ENCODE data around the gene MGAM2. TPM values are rescaled to one million over a fixed set of nuclear protein-coding genes. Genes with fewer than 3 reads are reported as not detected.
"Not testable (repeated sequence)": the region's sequence is repeated elsewhere in the genome, so short reads cannot be mapped to it uniquely, and the experiment has no call there.

The MGAM2 gene
- polyA plus RNA-seq (ENCODE audit: insufficient read length), result 0.04 TPM

DNA sequence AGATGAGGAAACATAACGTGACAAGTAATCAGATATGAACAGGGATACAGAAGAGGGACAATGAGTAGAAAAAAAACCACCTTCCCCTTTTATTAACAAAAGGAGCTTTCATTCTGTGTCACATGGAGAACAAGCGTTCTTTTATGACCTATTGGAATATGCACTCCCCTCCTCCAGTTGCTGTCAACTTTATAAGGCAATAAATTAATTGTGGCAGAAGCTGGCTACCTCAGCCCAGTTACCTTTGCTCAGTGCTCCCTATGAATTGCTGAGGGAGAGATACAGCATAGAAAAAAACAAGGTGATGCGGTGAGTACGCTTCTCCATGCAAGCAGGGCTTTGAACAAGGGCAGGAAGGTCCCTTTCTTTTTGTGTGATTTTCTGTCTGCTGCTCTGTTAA, at the start of gene MGAM2:
Gene MGAM2 (plus strand): TSS at position 220 of the 400 bp plus-strand sequence. CDS start 5,156 bp downstream, outside the sequence.
- DNase-seq (ENCODE audit: low read depth), result no peak

DNA sequence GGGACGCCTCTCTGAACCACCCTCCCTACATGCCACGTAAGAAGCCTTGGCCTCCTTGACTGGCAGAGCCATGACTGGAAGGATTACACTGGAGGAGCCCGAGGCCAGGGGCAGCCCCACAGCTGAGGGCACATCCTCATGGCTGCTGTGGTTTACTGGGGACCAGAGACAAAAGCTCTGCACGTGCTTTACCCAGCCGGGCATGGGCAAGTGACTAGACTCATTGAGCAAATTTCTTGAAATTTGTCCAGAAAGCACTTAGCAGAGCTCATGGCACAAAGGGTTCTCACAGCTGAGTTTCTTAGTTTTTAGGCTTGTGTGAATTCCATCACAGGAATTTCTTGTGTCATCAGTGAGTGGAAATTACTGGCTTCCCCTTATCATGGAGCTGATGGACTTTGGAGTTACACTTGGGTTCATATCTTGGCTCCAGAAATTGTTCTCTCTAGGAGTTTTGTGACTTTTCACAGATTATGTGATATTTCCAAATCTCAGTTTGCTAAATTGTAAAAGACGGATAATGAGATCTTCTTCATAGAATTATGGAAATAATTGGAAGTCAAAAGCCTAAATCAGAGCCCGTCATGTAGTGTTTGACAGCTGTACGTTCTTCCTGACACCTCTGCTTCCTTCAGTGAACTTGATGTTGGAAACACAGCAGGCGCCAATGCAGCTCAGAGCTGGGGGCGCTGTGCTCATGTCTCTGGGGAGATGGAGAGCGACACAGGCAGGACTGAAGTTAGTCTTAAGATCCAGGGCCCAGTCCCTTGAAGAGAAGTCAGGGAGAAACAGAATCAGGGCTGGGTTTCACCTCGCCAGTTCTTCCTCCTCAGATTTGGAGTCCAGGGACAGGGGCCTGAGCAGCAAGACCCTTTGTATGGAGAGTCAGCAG, 47.7 kb upstream of the MGAM2 start:
- DNase-seq (ENCODE audit: low read depth), result no peak

DNA sequence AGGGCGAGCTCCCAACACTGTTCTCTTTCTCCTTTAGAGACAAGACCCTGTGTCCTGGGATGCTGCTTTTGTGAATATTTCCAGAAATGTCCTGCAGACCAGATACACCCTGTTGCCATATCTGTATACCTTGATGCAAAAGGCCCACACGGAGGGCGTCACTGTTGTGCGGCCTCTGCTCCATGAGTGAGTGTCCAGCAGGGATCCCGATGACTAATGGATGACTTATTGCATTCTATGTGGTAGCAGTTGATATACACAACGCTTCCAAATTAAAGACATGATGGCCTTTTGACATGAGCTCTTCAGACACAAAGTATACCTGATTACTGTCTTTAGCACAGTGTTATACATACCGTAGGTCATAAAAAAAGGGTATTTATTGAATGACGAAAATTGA, 45.0 kb upstream of the MGAM2 start:
- no peak for DNase-seq (ENCODE audit: low read depth)

DNA sequence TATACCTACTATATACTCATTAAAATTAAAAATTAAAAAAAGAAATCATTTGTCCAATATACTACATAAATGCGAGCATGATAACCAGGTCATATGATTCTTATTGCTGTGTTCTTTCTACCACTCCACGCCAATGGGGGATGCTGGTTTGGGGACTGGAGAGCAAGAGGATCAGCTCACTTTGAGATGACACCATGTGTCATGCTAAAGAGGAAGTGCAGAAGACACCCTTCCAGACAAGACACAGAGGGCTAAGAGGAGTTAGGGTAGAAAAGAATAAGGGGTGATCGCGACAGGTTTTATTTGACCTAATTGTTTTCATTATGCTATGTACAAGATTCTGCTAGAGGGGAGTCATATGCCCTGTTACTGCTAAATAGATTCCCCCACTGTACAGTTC, 33.8 kb upstream of the MGAM2 start:
- DNase-seq (ENCODE audit: low read depth), result no peak

DNA sequence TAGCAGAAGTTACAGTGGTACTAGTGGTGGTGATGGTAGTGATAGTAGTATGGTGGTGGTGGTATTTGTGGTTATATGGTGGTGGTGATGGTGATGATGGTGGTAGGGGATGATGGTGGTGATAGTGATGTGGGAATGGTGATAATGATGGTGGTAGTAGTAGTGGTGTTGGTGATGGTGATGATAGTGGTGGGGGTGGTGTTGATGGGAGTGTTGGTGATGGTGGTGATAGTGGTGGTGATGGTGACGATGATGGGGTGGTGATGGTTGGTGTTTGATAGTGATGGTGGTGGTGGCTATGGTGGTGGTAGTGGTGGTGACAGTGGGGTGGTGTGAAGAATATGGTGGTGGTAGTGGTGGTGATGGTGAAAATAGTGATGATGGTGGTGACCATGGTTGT, 27.9 kb upstream of the MGAM2 start:
- no peak for DNase-seq (ENCODE audit: low read depth)

DNA sequence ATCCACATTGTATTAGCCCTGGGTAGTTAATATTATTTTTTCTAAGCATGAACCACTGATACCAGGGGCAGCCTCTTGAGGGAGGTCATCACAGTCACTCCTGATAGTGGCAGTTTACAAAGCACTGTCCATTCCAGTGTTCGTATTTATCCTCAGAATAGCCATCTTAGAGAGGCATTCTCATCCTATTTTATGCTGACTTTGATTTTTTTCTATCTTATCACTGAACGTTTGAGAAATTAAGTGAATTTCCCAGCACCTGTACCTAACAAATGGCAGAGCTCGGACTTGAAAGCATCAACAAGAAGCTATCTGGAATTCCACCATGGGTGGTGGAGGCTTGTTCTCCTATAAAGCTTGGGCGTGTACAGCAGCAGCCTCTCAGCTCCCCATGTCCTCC, 26.1 kb upstream of the MGAM2 start:
- DNase-seq (ENCODE audit: low read depth), result no peak

DNA sequence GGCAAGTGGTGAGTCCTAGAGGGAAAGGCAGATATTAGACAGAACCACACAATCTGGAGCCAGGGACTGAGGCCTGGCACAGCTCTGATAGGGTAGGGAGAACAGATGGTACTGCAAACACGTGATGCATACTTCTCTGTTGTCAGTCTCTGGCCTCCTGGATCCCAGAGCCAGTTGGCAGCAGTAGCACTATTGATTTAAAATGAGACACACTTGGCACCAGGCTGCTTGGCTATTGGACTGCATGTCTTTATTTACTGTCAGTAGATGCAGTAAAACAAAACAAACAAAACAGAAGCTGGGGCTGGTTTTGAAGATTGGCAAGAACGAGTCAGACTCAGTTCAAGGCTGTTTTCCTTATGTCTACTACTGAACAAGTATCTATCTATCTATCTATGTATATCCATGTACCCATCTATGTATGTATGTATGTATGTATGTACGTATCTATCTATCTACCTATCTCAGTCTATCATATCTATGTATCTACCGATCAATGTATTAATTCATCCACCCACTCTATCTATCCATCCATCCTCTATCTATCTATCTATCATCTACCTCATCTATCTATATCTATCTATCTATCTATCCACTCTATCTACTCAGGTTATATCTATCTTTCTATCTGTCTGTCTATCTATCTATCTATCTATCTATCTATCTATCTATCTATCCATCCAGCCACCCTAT, 23.4 kb upstream of the MGAM2 start:
- DNase-seq (ENCODE audit: low read depth), result no peak

DNA sequence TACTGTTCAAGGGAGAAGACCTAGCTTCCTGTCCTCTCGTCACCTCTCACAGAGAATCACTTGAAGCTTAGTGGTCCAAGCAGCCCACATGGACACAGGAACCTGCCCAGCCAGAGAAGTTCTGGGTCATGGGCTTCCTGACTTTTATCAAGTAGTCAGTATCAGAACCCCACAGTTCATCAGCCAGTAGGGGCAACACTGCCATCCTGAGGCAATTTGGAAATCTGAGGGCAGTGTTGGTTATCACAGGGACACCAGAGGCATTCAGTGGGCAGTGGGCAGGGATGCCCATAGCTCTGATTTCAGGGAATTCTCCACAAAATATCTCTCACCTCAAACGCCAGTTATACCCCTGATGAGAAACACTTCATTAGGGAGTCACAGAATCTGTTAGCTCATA, 22.5 kb upstream of the MGAM2 start:
- no peak for DNase-seq (ENCODE audit: low read depth)

DNA sequence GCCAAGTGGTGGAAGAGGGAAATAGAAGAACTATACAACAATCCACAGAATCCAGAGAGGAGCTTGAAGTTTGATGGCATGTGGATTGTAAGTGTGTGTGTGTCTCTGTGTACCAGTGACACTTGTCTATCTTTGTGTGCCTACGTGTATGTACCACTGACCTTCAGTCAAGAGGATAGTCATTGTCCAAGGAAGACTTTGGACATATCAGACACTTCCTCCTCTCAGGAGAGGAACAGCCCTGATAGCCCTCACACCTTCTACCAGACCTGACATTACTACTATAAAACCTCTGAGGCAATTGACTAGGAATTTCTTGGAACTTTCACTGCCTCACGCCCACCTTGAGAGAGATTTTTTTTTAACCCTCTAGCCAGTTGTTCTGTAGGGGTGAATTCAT, 19.6 kb upstream of the MGAM2 start:
- DNase-seq (ENCODE audit: low read depth), result no peak

DNA sequence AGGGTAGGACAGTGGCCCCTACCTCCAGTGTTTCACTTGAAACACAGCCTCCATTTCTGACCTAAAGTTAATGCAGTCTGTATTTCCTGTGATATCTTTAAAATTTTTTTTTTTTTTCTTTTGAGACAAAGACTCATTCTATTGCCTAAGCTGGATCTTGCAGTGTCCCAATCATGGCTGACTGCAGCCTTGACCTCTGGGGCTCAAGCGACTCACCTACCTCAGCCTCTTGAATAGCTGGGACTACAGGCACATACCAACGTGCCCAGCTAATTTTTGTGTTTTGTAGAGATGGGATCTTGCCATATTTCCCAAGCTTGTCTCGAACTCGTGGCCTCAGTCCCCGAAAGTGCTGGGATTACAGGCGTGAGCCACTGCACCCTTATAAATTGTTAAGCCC, 16.7 kb upstream of the MGAM2 start:
- DNase-seq (ENCODE audit: low read depth), result no peak

DNA sequence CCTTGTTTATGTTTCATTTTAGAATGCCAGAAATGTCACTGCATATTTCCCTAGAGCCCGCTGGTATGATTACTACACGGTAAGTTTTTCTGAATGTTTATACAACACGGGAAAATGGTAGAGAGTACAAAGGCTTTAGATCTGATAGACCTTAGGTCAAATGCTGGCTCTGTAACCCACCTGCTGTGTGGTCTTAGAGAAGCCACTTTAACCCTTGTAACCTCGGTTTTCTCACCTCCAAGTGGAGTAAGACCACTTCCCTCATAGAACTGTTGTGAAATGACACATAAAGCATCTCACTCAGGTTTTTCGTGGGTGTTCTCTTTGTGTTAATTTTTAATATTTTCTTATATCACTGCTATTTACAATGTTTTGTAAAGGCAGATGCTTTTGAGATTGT, 13.9 kb upstream of the MGAM2 start:
- DNase-seq (ENCODE audit: low read depth), result no peak

DNA sequence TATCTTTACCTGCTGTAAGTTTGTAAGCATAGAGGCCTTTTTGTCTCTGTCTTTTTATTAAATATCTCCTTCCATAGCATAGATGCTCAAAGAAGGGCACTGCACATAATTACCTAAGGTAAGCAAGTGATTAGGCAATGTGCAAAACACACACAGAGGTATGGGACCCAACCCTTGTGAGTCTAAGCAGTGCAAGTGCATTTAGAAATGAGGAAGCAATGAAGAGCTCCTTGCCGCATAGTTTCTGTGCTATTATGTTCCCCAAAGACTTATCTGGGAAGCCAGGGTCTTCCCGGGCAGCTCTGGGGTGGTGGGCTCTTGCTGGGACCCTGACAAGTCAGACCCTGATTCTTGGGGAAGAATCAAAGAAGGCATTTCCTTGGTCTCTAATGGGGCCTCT, 13.5 kb upstream of the MGAM2 start:
- DNase-seq (ENCODE audit: low read depth), result no peak

DNA sequence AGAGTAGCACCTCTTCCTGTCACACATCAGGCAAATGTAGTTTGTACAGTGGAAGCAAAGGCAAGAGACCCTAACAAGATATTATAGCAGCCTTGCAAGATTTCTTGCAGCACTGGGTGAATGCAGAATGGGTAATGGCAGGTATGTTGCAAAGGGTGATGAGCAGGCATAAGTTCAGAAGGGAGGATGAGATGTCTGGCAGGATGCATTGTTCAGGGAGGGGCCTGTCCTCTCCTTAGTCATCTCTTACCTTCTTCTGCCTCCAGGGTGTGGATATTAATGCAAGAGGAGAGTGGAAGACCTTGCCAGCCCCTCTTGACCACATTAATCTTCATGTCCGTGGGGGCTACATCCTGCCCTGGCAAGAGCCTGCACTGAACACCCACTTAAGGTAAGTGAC, 12.2 kb upstream of the MGAM2 start:
- DNase-seq (ENCODE audit: low read depth), result not testable (repeated sequence)

DNA sequence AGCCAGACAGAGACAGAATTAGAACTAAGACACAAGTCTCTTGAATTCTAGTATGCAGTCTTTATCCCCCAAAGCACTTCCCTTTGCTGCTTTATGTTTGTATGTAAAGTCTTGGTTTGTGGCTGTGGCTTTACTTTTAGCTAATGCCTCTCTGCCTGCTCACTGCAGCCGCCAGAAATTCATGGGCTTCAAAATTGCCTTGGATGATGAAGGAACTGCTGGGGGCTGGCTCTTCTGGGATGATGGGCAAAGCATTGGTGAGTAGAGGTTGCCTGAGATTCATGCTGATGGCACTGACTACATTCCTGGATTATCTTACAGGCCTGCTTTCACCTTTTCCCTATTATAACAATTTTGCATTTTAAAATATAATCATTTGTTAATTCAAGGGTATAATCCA, 10.9 kb upstream of the MGAM2 start:
- no peak for DNase-seq (ENCODE audit: low read depth)

DNA sequence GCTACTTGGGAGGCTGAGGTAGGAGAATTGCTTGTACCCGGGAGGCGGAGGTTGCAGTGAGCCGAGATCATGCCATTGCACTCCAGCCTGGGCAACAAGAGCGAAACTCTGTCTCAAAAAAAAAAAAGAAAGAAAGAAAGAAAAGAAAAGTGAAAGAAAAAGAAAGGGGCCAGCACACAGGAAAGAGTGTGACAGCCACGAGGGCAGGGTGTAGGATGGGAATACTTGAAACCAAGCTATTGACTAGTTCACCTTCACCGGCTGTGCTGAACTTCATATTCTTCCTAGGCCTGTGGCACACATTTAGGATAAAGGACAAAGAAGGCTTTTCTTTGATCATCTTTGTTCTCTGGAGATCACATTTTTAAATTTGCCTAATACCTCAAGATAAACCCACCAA, 9.7 kb upstream of the MGAM2 start:
- DNase-seq (ENCODE audit: low read depth), result not testable (repeated sequence)

DNA sequence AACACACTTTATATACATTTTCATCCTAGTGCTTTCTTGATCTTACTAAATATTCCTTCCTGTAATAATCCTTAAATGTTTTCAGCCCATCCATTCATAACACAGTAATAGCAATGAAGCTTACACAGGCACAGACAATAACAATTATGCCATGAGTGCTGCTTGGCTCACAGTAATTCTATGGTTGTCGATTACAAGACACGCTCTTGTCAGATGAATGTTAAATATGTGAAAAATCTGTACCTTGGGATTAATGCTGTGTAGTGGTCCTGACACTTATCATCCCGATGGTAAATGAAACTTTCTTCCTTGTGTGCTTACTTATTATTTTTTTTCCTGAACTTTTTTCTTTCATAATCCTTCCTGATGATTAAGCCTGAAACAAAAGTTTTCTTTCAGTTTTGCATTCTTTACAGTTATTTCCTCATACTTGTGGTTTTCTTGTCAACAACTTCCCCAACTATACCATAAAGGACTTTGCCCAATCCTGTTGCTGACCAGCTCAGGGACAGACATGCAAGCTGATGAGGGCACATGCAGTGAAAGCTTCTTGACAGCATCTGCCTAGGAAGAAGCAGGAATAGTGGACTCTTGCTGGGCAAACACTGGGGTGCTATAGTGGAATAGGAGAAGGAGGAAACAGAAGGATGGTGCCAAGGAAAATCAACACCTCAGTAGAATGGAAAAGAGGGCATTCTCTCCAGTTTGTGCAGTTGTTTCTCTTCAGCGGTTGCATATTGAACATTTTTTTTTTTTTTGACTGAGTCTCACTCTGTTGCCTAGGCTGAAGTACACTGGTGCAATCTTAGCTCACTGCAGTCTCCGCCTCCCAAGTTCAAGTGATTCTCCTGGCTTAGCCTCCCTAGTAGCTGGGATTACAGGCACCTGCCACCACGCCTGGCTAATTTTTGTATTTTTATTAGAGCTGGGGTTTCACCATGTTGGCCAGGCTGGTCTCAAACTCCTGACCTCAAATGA, 6.7 kb upstream of the MGAM2 start:
- DNase-seq (ENCODE audit: low read depth), result peak; percentile 13

DNA sequence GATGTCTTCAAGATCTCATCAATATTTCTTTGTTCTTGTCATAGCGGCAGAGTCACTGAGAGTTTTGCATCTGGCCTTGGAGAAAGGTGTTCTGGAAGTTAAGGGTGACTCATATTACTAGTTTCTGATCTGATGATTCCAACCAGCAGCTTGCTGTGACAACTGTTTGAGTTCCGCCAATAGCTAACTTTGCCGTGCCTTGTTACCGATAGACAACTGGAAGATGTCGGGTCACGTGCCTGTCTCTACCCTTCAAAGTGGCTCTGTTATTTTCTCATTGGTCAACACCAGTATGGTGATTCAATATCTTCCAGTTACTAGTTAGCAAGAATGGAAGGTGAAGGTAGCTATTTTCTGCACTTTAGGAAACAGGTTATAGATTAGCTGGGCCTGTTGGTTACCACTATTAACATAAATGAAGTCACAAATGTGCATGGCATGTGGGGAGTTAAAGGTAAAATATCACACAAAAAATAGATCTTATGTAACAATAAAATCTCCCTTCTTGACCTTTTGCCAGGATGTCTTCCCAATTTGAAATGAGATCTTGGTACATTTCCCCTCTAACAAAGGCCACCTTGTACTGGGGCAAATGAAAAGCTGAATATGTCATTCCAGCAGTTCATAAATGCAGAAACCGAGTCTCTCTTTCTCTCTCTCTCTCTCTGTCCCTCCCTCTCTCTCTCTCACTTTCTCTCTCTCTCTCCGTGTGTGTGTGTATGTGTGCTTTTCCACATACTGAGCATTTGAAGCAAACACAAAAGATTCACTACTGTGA, 2.6 kb upstream of the MGAM2 start:
- DNase-seq (ENCODE audit: low read depth), result no peak

DNA sequence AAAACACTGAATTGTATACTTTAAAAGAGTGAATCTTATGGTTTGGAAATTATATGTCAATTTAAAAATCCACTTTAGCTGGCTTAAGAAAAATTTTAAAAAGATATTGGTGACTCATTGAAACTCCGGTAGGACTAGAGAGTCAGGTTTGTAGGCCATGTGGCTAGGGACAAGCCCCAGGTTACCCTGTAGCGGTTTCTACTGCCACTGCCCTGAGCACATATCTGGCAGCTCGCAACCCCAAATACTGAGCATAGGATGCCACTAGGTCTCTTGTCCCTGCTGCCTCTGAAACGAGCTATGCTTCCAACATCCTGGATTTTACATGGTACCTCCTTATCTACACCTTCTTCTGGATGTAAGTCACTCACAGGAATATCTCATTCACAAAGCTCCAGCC, 1.4 kb upstream of the MGAM2 start:
- no peak for DNase-seq (ENCODE audit: low read depth)

DNA sequence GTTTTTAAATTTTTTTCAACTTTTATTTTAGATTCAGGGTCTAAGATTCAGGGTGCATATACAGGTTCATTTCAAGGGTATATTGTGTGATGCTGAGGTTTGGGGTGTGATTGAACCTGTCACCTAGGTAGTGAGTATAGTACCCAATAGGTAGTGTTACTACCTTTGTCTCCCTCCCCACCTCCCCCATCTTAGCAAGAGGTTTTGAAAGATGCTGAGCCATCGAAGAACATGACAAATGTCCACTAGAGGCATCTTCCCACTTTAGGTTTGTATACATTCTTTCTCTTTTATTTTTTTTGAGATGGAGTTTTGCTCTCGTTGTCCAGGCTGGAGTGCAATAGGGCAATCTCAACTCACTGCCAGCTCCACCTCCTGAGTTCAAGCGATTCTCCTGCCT, 880 bp upstream of the MGAM2 start:
- DNase-seq (ENCODE audit: low read depth), result no peak

DNA sequence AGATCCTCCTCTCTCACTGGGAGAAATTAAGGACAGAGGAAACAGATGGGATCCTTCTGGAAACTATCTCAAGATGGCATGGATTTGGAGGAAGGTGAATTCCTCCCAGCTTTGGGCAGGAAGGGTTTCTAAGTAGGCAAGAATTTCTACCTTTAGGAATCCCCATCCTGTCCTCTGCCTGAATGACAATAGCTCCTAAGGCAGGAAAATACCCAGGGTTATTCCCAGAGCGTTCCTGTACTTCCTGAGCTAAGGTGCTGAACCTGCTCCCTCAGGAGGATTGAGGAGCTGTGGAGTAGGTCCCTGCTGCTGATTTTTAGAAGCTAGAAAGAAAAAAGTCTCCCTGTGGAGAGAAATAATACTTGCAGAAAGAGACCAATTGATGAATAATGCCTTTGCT, 568 bp downstream of the MGAM2 start:
- DNase-seq (ENCODE audit: low read depth), result no peak

DNA sequence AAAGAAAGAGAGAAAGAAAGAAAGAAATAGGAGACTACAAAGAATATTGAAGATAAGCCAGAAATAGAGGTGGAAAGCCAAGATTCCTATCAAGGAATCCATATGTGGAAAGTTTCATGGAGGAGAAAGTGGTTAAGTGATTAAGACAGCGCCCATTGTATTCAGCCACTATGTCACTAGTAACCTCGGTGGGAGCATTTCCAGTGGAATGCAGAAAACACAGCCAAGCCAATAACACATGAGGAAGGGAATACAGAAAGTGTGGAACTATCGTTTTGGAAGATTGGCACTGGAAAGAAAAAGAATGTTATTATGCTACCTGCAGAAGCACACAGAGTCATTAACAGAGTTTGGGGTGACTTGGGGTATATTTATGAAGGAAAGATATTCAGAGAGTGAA, 2.7 kb downstream of the MGAM2 start:
- no peak for DNase-seq (ENCODE audit: low read depth)

All from forelimb muscle (tissue), 1 donor.